CD14-positive monocyte (primary cell): ENCODE data around the gene SEPTIN5. TPM values are rescaled to one million over a fixed set of nuclear protein-coding genes. Genes with fewer than 3 reads are reported as not detected.

Source experiments
- DNase-seq, 3 donors: peaks; one replicate each; pipeline ENCODE4 v3.0.0-alpha.2; 2011 to 2022
- H2AFZ ChIP-seq: 2 replicates; pipeline ENCODE4 v1.6.0; 2012; ENCODE audit warnings: mild to moderate bottlenecking, low read depth, low read length, inconsistent platforms; ENCODE audit not compliant: insufficient read depth, poor library complexity, severe bottlenecking
- H3K27ac ChIP-seq, 2 donors: 1 replicate in 1 of 2; 2 replicates in 1 of 2; pipeline ENCODE4 v1.5.1; 2012 to 2013; ENCODE audit warnings: low read length in 2 of 2, control low read depth in 1 of 2, inconsistent platforms in 1 of 2, low read depth in 1 of 2, mild to moderate bottlenecking in 1 of 2
- H3K27me3 ChIP-seq, 2 donors: one replicate each; pipeline versions ENCODE4 v1.6.0 to v1.6.1; 2011 to 2013; ENCODE audit warnings: low read length in 2 of 2; ENCODE audit not compliant: control insufficient read depth in 2 of 2, insufficient read depth in 2 of 2
- H3K36me3 ChIP-seq, 2 donors: replicated peaks in 1 of 2; 1 replicate in 1 of 2; 2 replicates in 1 of 2; pipeline versions ENCODE4 v1.5.1 to v1.6.1; 2012 to 2013; ENCODE audit warnings: low read length in 2 of 2, control low read depth in 1 of 2, inconsistent platforms in 1 of 2, mild to moderate bottlenecking in 1 of 2; ENCODE audit not compliant: insufficient read depth in 2 of 2, control insufficient read depth in 1 of 2
- H3K4me1 ChIP-seq, 2 donors: 1 replicate in 1 of 2; 2 replicates in 1 of 2; pipeline versions ENCODE4 v1.5.1 to v1.6.1; 2012 to 2013; ENCODE audit warnings: low read length in 2 of 2, control low read depth in 1 of 2, inconsistent platforms in 1 of 2, mild to moderate bottlenecking in 1 of 2, moderate library complexity in 1 of 2; ENCODE audit not compliant: insufficient read depth in 2 of 2, control insufficient read depth in 1 of 2
- H3K4me2 ChIP-seq: replicated peaks from 2 replicates; pipeline ENCODE3; 2012; ENCODE audit warnings: low read length, moderate library complexity, mild to moderate bottlenecking; ENCODE audit not compliant: poor library complexity, severe bottlenecking; ENCODE audit errors: extremely low read depth
- H3K4me3 ChIP-seq, 3 experiments: fragments of 200-600 bp in 1 of 3; sonication (generic) in 1 of 3; replicated peaks in 1 of 3; 1 replicate in 2 of 3; 2 replicates in 1 of 3; pipeline ENCODE4 v1.5.1; 2011 to 2013; ENCODE audit warnings: low read length in 3 of 3, mild to moderate bottlenecking in 3 of 3, control low read depth in 2 of 3, low read depth in 2 of 3, inconsistent platforms in 1 of 3, moderate library complexity in 1 of 3
- H3K79me2 ChIP-seq: 2 replicates; pipeline ENCODE4 v1.6.0; 2012; ENCODE audit warnings: mild to moderate bottlenecking, control low read depth, inconsistent platforms, low read length, moderate library complexity; ENCODE audit not compliant: insufficient read depth
- H3K9ac ChIP-seq: 2 replicates; pipeline ENCODE4 v1.6.0; 2017; ENCODE audit warnings: low read length, mild to moderate bottlenecking; ENCODE audit not compliant: insufficient read depth, poor library complexity, severe bottlenecking
- H3K9me3 ChIP-seq, 2 donors: replicated peaks in 1 of 2; 1 replicate in 1 of 2; 2 replicates in 1 of 2; pipeline versions ENCODE4 v1.5.1 to v1.6.1; 2012 to 2013; ENCODE audit warnings: low read length in 2 of 2, control low read depth in 1 of 2; ENCODE audit not compliant: control insufficient read depth in 1 of 2, insufficient read depth in 1 of 2
- H4K20me1 ChIP-seq: 2 replicates; pipeline ENCODE4 v1.6.0; 2012; ENCODE audit warnings: mild to moderate bottlenecking, low read length, control low read depth, moderate library complexity; ENCODE audit not compliant: insufficient read depth
- H3K27ac Mint-ChIP-seq, 7 donors: one replicate each; pipeline ENCODE4 v1.8.0; 2020; ENCODE audit warnings: mild to moderate bottlenecking in 7 of 7, mixed read lengths in 7 of 7, moderate library complexity in 6 of 7, inconsistent platforms in 2 of 7
- H3K27me3 Mint-ChIP-seq, 3 donors: one replicate each; pipeline ENCODE4 v1.8.0; 2021 to 2022; ENCODE audit warnings: low read depth in 3 of 3, mild to moderate bottlenecking in 3 of 3, mixed read lengths in 3 of 3, moderate library complexity in 3 of 3, inconsistent platforms in 1 of 3
- H3K36me3 Mint-ChIP-seq, 2 donors: one replicate each; pipeline ENCODE4 v1.8.0; 2020; ENCODE audit warnings: mixed read lengths in 2 of 2, inconsistent platforms in 1 of 2, mild to moderate bottlenecking in 1 of 2
- H3K4me1 Mint-ChIP-seq: one replicate; pipeline ENCODE4 v1.8.0; 2020; ENCODE audit warnings: mild to moderate bottlenecking, mixed read lengths
- H3K4me3 Mint-ChIP-seq, 2 donors: one replicate each; pipeline ENCODE4 v1.8.0; 2020; ENCODE audit warnings: mild to moderate bottlenecking in 2 of 2, mixed read lengths in 2 of 2, moderate library complexity in 1 of 2
- H3K9me3 Mint-ChIP-seq, 7 donors: one replicate each; pipeline ENCODE4 v1.8.0; 2020 to 2022; ENCODE audit warnings: mixed read lengths in 7 of 7, mild to moderate bottlenecking in 6 of 7, moderate library complexity in 6 of 7, inconsistent platforms in 2 of 7
- WGBS: methylation state at CpG from one replicate; pipeline ENCODE4 v1.1.5; 2013; ENCODE audit warnings: missing lambda C conversion rate; ENCODE audit not compliant: insufficient coverage; 5-methylcytosine and 5-hydroxymethylcytosine counted together
- intact Hi-C, 2 donors: fragments of 100-400 bp; cut with micrococcal nuclease; formaldehyde crosslinking; loops; one replicate each; pipeline versions ENCODE4 v1.15.0 to v1.15.1; 2023
- polyA plus RNA-seq, 3 donors: library from polyadenylated mRNA; depleted of rRNA in 1 of 3; unstranded in 2 of 3; stranded (reverse) in 1 of 3; fragments of 300-500 nt in 2 of 3; fragments of >200 nt in 1 of 3; fragmentation: Illumina TruSeq in 2 of 3; gene quantifications; 1 replicate in 2 of 3; 2 replicates in 1 of 3; pipeline ENCODE4 v1.2.3, GENCODE V29; 2012 to 2021
- TF ChIP-seq, protein P1 (sequence below): fragments of 200-600 bp; IDR thresholded peaks from one replicate; pipeline ENCODE4 v1.8.0; 2022; ENCODE audit warnings: antibody characterized with exemption, mild to moderate bottlenecking

The SEPTIN5 gene
- polyA plus RNA-seq, 3 donors, result 0.50 to 0.64 TPM; not detected in 1

DNA sequence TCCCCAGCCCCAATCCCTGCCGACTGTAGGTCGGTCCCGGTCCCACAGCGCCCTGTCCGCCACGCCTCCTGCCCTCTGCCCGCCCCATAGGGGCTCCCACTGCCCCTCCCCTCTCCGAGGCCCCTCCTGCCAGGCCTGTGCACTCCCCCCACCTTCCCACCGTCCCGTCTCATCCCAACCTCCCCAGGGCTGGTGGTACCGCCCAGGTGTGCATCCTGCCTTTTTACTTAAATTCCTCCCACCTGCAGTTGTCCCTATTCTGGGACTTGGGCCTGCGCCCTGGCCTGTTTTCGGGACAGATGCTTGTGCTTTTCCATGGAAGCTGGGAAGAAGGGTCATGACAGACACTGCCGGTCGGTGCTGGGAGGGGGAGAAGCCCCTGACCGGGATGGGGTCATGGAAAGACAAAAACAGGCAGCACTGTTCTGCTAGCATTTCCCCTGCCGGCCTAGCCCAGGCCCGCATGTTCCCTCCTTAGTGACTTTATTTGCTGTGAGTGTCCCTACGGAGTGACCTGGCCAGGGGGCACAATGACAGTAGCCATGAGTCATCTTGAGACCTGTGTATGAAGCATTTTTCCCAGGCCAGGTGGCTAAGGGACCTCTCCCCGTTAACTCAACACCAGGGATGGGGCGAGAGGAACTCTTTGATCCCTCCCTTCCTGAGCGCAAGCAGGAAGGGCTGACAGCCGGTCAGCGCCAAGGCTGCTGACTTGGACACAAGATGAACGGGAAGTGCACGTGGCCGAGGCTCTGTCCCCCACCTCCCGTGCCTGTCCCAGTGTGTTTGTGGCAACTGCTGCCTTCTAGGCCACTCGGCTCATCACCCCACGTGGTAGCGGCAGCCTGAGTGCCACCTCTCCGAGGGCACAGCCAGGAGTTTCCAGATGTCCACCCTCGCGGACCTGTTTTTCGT is 53.4 kb downstream of the SEPTIN5 start:
- Histone ChIP-seq H3K27ac (no peak overlapping the region), H3K36me3 (no peaks in the 10 kb centered on the region), H3K4me1 (peaks cover 19 to 31% of the 10 kb centered on the region in 2 donors), H3K4me2 (peak overlapping the region; percentile 51), H3K9me3 (peaks cover 6 to 32% of the 10 kb centered on the region in 2 donors), H3K9ac (no peak overlapping the region), H3K27me3 (peaks cover 34 to 73% of the 10 kb centered on the region in 2 donors), H3K4me3 (peak overlapping the region in 1 of 3 experiments; percentile 40), H3K79me2 (no peaks in the 10 kb centered on the region), H4K20me1 (no peaks in the 10 kb centered on the region), H2AFZ (no peak overlapping the region)
- no peak overlapping the region for H3K27ac Mint-ChIP-seq
- H3K4me3 Mint-ChIP-seq, result peak overlapping the region; percentile 6 to 80
- peaks cover 0 to 6% of the 10 kb centered on the region in 2 donors for H3K36me3 Mint-ChIP-seq
- peaks cover 0 to 21% (median 9%) of the 10 kb centered on the region in 7 donors for H3K9me3 Mint-ChIP-seq
- TF ChIP-seq, protein P1, sequence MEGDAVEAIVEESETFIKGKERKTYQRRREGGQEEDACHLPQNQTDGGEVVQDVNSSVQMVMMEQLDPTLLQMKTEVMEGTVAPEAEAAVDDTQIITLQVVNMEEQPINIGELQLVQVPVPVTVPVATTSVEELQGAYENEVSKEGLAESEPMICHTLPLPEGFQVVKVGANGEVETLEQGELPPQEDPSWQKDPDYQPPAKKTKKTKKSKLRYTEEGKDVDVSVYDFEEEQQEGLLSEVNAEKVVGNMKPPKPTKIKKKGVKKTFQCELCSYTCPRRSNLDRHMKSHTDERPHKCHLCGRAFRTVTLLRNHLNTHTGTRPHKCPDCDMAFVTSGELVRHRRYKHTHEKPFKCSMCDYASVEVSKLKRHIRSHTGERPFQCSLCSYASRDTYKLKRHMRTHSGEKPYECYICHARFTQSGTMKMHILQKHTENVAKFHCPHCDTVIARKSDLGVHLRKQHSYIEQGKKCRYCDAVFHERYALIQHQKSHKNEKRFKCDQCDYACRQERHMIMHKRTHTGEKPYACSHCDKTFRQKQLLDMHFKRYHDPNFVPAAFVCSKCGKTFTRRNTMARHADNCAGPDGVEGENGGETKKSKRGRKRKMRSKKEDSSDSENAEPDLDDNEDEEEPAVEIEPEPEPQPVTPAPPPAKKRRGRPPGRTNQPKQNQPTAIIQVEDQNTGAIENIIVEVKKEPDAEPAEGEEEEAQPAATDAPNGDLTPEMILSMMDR, result no peak
- intact Hi-C loops, result no loop called here
- H3K27me3 Mint-ChIP-seq, result peaks cover 74 to 94% (median 83%) of the 10 kb centered on the region in 3 donors
- DNase-seq, result peak in 1 of 3 donors; percentile 4
- WGBS, result 22% methylated on average over 32 of the region's 35 CpGs
- peaks cover 18% of the 10 kb centered on the region for H3K4me1 Mint-ChIP-seq

DNA sequence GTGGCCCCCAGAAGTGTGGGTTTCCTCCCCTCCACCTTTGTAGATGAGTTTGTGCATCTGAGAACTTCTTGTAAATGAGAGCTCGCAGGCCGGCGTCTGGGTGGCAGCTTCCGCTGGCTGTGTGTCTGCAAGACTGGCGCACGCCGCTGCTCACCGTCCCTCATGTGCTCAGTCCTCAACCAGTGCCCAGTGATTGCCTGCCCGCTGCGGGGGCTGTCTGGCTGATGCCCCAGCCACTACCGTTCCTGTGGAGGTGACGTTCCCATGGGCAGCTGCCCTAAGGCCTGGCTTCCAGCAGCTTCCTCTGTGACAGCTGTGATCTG is 55.1 kb downstream of the SEPTIN5 start:
- TF ChIP-seq, protein P1, result no peak
- H3K27me3 Mint-ChIP-seq, result peaks cover 62 to 83% (median 73%) of the 10 kb centered on the region in 3 donors
- Histone ChIP-seq H3K36me3 (no peaks in the 10 kb centered on the region), H3K9ac (no peak overlapping the region), H4K20me1 (no peaks in the 10 kb centered on the region), H2AFZ (no peak overlapping the region), H3K27ac (no peak overlapping the region), H3K4me3 (no peak overlapping the region), H3K4me1 (peaks cover 26 to 36% of the 10 kb centered on the region in 2 donors), H3K79me2 (no peaks in the 10 kb centered on the region), H3K4me2 (no peak overlapping the region), H3K27me3 (peaks cover 30 to 60% of the 10 kb centered on the region in 2 donors), H3K9me3 (peaks cover 6 to 21% of the 10 kb centered on the region in 2 donors)
- H3K27ac Mint-ChIP-seq, result no peak overlapping the region
- DNase-seq, result no peak
- 94% methylated on average over 10 of the region's 12 CpGs for WGBS
- intact Hi-C loops, result no loop called here
- peak overlapping the region in 1 of 2 donors; percentile 52 for H3K4me3 Mint-ChIP-seq
- peaks cover 0 to 6% of the 10 kb centered on the region in 2 donors for H3K36me3 Mint-ChIP-seq
- H3K4me1 Mint-ChIP-seq, result peaks cover 23% of the 10 kb centered on the region
- peaks cover 0 to 16% (median 9%) of the 10 kb centered on the region in 7 donors for H3K9me3 Mint-ChIP-seq
